AG09319 (cell line): ENCODE results near the gene FLAD1.

Source experiments
- DNase-seq: peaks from one replicate; pipeline ENCODE4 v3.0.0-alpha.2; 2010; ENCODE audit warnings: low read depth; ENCODE audit errors: extremely low read depth
- TF ChIP-seq, protein P1 (sequence below): IDR thresholded peaks from 2 replicates; pipeline ENCODE4 v1.5.1; 2011; ENCODE audit warnings: low read depth, mild to moderate bottlenecking, inconsistent platforms, low read length, moderate library complexity

The FLAD1 gene

DNA sequence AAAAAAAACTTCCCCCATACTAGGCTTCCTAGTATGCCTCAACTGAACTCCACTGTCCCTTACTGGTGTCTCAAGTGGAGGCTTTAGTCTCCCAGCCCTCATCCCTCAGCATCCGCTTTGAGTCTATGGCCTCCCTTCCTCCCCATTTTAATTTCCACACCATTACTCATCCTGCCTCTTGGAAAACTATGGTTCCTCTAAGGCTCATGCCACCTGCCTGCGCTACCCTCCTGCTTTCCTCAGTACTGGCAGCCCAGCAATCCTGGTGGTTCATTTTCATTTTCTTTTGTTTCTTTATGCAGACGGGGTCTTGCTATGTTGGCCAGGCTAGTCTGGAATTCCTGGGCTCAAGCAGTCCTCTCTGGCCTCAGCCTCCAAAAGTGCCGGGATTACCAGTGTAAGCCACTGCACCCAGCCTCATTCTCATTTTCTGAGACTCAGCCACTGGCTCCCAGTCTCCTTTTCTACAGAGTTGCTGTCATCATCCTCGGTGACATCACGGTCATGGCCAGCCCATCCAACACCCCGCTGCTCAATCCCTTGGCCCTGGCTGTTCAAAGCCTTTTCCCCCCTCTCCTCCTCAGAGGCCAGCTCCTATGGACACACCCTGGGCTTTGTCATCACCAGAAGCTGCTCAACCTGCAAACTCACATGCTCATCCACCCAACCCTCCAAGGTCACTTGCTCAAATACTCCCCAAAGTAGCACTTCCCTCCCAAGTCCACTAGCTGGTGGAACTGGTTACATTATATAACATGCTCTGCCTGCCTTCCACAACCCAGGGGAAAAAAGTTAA is 44.3 kb upstream of the FLAD1 start:
- TF ChIP-seq, protein P1, sequence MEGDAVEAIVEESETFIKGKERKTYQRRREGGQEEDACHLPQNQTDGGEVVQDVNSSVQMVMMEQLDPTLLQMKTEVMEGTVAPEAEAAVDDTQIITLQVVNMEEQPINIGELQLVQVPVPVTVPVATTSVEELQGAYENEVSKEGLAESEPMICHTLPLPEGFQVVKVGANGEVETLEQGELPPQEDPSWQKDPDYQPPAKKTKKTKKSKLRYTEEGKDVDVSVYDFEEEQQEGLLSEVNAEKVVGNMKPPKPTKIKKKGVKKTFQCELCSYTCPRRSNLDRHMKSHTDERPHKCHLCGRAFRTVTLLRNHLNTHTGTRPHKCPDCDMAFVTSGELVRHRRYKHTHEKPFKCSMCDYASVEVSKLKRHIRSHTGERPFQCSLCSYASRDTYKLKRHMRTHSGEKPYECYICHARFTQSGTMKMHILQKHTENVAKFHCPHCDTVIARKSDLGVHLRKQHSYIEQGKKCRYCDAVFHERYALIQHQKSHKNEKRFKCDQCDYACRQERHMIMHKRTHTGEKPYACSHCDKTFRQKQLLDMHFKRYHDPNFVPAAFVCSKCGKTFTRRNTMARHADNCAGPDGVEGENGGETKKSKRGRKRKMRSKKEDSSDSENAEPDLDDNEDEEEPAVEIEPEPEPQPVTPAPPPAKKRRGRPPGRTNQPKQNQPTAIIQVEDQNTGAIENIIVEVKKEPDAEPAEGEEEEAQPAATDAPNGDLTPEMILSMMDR = no peak
- no peak for DNase-seq

DNA sequence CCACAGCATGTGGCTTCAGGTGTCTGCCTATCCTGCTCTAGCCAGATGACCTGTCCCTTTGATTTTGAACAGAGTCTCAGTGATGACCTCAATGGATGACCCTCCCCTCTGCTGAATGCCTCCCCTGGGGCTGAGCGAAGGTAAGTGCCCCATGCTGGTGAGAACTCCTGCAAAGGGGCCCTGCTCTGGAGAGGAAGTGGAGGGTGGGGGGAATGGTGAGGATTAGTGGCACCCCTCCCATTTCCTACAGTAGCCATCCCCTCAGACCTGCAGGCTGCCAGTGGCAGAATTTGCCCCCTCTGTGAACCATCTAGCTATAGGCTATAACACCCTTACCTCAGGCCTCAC is 43.0 kb upstream of the FLAD1 start:
- no peak for DNase-seq
- TF ChIP-seq, protein P1 = no peak

DNA sequence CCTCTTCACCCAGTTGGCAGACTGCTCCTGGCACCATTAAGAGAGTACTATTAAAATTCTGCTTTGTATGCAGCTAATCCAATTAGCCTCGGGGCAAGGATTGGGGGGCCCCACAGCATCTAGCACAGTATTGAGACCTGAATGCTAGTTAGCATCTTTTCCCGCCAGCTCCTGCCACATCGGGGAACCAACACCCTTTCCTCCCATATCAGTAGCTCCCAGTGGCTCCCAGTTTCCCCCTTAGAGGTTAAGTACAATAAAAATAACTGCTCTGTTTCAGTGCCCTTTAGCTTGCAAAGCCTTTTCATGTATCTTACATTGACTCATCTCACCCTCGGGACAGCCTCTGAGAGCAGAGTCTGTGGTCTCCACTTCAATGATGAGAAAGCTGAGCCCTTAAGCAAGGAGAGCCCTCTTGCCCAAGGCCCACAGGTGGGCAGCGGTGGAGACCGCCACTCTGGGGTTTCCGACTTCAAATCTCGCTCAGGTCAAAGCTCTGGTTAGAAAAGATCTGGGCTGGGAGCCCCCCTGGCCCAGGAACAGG is 42.4 kb upstream of the FLAD1 start:
- no peak for DNase-seq

DNA sequence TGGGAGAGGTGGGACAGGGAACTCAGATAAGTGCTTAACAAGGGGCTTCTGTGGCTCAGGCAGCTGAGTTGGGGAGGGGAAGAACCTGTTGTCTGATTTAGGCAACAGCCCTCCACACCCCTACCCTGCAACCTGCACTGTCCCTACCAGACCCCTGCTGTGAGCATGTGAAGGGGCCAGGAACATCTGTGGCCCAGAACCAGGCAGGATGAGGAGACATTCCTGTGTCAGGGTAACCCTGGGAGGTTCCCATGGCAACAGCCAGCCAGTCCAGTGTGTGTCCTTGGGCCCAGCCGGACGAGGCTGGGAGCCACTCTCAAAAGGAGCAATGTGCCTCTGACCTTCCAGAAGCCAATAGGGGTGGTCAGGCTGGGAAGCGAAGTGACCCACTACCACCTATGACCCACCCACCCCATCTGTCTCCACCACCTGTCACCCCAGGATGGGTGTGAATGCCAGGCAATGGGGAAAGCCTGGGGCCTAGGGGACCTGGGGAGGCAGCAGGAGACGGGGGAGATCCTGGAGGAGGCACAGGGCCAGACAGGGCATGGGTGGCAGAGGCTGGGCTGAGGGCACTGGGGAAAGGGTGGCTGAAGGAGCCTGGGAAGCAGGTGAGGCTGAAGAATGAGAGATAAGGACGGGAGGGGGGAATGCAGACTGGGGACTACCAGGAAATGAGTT is 41.7 kb upstream of the FLAD1 start:
- TF ChIP-seq, protein P1 = no peak
- no peak for DNase-seq

More for the DNA sequence above, 42.4 kb upstream of the FLAD1 start:
- TF ChIP-seq, protein P1 = no peak

DNA sequence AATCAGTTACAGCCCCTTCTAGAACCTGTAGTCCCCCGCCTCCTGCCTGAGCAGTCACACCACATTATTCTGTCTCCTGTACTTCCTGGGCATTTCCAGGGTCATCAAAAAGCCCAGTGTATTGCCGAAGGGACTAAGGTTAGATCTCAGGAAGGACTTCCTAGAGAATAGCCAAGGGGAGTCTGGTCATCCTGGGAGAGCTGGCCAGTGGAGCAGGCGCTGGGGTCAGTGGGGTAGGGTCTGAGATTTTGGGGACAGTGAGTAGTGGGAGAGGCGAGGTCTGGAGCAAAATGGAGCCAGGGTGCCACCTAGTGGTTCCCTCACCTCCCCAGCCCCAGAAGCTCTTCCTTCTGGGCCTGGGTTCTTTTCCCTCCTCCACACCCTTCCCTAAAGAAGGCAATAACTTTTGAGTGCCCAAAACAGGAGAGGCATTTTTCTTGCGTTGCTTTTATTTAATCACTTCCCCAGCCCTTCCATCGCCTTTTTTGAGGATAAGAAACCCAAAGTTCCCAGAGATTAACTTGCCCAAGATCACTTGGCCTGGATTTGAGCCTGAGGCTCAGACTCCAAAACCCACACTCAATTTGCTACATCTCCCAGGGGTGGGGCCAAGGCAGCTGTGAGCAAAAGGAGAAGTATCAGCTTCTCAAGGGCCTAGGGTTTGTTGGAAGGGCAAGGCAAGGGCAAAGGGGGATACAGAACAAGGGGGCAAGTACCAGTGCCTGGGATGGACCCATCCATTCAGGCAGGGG is 39.3 kb upstream of the FLAD1 start:
- TF ChIP-seq, protein P1 = peak; percentile 77
- DNase-seq = no peak

DNA sequence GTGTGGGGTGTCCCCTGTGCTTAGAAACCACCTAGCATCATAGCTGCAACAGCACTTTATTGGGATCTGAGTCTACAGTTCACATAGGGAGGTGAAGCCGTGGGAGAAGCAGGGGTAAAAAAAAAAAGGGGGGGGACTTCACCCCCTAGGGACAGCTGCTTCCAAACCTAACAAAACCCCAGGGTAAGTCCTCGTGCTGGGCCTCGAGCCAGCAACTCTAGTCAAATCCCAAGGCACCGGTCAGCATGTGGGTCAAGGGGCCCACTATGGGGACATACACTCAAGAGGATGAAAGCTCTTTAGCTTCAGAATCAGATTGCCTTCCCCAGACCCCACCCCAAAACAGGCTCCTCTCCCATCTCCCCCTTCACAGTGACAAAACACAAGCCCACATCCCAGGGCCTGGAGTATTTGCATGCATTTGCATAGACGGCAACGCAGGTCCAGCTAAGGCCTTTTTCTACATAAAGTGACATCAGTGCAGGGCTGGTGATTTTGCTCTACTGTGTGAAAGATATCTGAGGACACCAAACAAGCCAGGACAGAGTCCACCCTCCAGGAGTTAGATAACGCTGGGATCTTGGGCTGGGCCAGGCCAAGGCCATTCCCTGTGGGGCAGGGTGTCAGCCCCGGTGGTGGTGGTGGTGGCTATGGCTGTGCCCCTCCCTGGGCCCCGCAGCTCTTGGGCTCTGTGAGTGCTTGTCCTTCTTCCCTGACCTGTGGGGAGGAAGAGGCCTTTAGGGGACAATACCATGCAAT is 38.6 kb upstream of the FLAD1 start:
- no peak for DNase-seq
- TF ChIP-seq, protein P1 = no peak
